Vagina (tissue), 2 donors: Measurements from ENCODE around the gene ZNF831.

ENCODE experiments used
- CTCF ChIP-seq, 3 experiments: fragments of 450-650 bp in 2 of 3; fragments of 200-600 bp in 1 of 3; sonication (generic) in 1 of 3; IDR thresholded peaks; one replicate each; pipeline ENCODE4 v1.5.1; 2017 to 2019; ENCODE audit warnings: antibody characterized with exemption in 3 of 3, mild to moderate bottlenecking in 2 of 3, moderate library complexity in 2 of 3
- POLR2A ChIP-seq, 2 donors: fragments of 450-650 bp; IDR thresholded peaks; one replicate each; pipeline ENCODE4 v1.6.1; 2017; ENCODE audit warnings: antibody characterized with exemption in 2 of 2, mild to moderate bottlenecking in 2 of 2, moderate library complexity in 2 of 2

- TF ChIP-seq CTCF (IDR thresholded peaks at IDR 0.05) (no peak), POLR2A (IDR thresholded peaks at IDR 0.05) (no peak)
Observed at GRCh38 chr20:59295531-59295930, 131.9 kb downstream of the ZNF831 start.
